Ovary (tissue), 3 donors: Measurements from ENCODE around the gene MYO1F.

Experiments
- EP300 ChIP-seq: sonication (generic); formaldehyde crosslinking; IDR thresholded peaks from one replicate; pipeline ENCODE4 v1.6.1; 2017; ENCODE audit warnings: antibody characterized with exemption
- TF ChIP-seq, protein P1 (sequence below), 3 donors: fragments of 450-650 bp in 2 of 3; fragments of 200-600 bp in 1 of 3; IDR thresholded peaks; one replicate each; pipeline versions ENCODE4 v1.5.1 to v1.8.0; 2016 to 2022; ENCODE audit warnings: antibody characterized with exemption in 3 of 3, mild to moderate bottlenecking in 1 of 3
- donor health status: DM: no; HTN: no; CAD: no.

DNA sequence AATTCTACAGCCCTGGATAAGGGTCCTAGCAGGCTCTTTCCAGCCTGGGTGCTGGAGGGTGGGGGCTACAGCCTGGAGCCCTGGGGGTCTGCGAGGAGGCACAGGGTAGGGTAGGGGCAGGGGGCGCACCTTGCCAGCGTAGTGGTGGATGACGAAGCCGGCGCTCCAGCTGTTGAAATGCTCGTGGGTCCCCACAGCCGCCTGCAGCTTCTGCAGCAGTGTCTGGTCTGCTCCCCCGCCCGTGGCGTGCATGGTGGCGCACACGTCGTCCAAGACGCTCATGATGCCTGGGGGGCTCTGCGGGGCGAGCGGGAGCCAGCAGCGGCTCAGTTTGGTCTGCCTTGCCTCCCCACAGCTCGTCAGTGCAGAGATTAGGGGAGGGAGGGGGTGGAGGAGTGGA, 33.1 kb downstream of the MYO1F start:
- TF ChIP-seq, protein P1, sequence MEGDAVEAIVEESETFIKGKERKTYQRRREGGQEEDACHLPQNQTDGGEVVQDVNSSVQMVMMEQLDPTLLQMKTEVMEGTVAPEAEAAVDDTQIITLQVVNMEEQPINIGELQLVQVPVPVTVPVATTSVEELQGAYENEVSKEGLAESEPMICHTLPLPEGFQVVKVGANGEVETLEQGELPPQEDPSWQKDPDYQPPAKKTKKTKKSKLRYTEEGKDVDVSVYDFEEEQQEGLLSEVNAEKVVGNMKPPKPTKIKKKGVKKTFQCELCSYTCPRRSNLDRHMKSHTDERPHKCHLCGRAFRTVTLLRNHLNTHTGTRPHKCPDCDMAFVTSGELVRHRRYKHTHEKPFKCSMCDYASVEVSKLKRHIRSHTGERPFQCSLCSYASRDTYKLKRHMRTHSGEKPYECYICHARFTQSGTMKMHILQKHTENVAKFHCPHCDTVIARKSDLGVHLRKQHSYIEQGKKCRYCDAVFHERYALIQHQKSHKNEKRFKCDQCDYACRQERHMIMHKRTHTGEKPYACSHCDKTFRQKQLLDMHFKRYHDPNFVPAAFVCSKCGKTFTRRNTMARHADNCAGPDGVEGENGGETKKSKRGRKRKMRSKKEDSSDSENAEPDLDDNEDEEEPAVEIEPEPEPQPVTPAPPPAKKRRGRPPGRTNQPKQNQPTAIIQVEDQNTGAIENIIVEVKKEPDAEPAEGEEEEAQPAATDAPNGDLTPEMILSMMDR (IDR thresholded peaks at IDR 0.05) = no peak
- no peak for TF ChIP-seq EP300
